ENCODE data around the gene SZT2.

The SZT2 gene

GRCh38 chr1:43418858-43419257 is 29.2 kb downstream of the SZT2 start:
- no peak for ATAC-seq

GRCh38 chr1:43419627-43420425 is 30.1 kb downstream of the SZT2 start:
- ATAC-seq: no peak
- TF ChIP-seq TSHZ2 (CRISPR knock-in tag; IDR thresholded peaks at IDR 0.05) (no peak), ZNF565 (CRISPR knock-in tag; conservative IDR thresholded peaks at IDR 0.05; ENCODE audit: low read depth) (no peak), PPARA (CRISPR knock-in tag; IDR thresholded peaks at IDR 0.05; ENCODE audit: borderline replicate concordance) (no peak), PATZ1 (CRISPR knock-in tag; IDR thresholded peaks at IDR 0.05; ENCODE audit: borderline replicate concordance) (no peak), ARNTL (CRISPR knock-in tag; IDR thresholded peaks at IDR 0.05; ENCODE audit: borderline replicate concordance, low read depth) (no peak), CREB5 (CRISPR knock-in tag; IDR thresholded peaks at IDR 0.05; ENCODE audit: low read depth) (no peak), ESRRG (CRISPR knock-in tag; IDR thresholded peaks at IDR 0.05) (no peak), TOX (CRISPR knock-in tag; IDR thresholded peaks at IDR 0.05; ENCODE audit: borderline replicate concordance) (no peak), CSDC2 (CRISPR knock-in tag; IDR thresholded peaks at IDR 0.05) (no peak), ZFP30 (CRISPR knock-in tag; IDR thresholded peaks at IDR 0.05) (no peak), SNAI2 (CRISPR knock-in tag; IDR thresholded peaks at IDR 0.05) (no peak), ISL1 (CRISPR knock-in tag; IDR thresholded peaks at IDR 0.05) (no peak), BACH2 (CRISPR knock-in tag; IDR thresholded peaks at IDR 0.05; ENCODE audit: borderline replicate concordance) (no peak), RARB (CRISPR knock-in tag; IDR thresholded peaks at IDR 0.05) (no peak)

More at GRCh38 chr1:43418858-43419257, 29.2 kb downstream of the SZT2 start:
- TF ChIP-seq OSR1 (CRISPR knock-in tag; IDR thresholded peaks at IDR 0.05): no peak
- no peak for TF ChIP-seq ESRRG (CRISPR knock-in tag; IDR thresholded peaks at IDR 0.05)
- no peak for TF ChIP-seq ZNF70 (CRISPR knock-in tag; IDR thresholded peaks at IDR 0.05)
- TF ChIP-seq RARB (CRISPR knock-in tag; IDR thresholded peaks at IDR 0.05): no peak
- no peak for TF ChIP-seq TSHZ2 (CRISPR knock-in tag; IDR thresholded peaks at IDR 0.05)
- no peak for TF ChIP-seq SNAI2 (CRISPR knock-in tag; IDR thresholded peaks at IDR 0.05)
- no peak for TF ChIP-seq CSRNP3 (CRISPR knock-in tag; IDR thresholded peaks at IDR 0.05)
- TF ChIP-seq PPARA (CRISPR knock-in tag; IDR thresholded peaks at IDR 0.05; ENCODE audit: borderline replicate concordance): no peak
- TF ChIP-seq ZNF8 (CRISPR knock-in tag; IDR thresholded peaks at IDR 0.05): no peak
- TF ChIP-seq ZC3H10 (CRISPR knock-in tag; IDR thresholded peaks at IDR 0.05): no peak
- TF ChIP-seq GLIS3 (CRISPR knock-in tag; IDR thresholded peaks at IDR 0.05): no peak
- TF ChIP-seq TCF4 (CRISPR knock-in tag; IDR thresholded peaks at IDR 0.05; ENCODE audit: borderline replicate concordance): no peak
- no peak for TF ChIP-seq CREB5 (CRISPR knock-in tag; IDR thresholded peaks at IDR 0.05; ENCODE audit: low read depth)
- TF ChIP-seq ISL1 (CRISPR knock-in tag; IDR thresholded peaks at IDR 0.05): no peak
- TF ChIP-seq ZFP30 (CRISPR knock-in tag; IDR thresholded peaks at IDR 0.05): no peak
- no peak for TF ChIP-seq ARNTL (CRISPR knock-in tag; IDR thresholded peaks at IDR 0.05; ENCODE audit: borderline replicate concordance, low read depth)
